ENCODE results near the gene ATF6B.

GRCh38 chr6:32127717-32128592 is at the start of gene ATF6B:
- no peak for TF ChIP-seq CTCF (conservative IDR thresholded peaks at IDR 0.05; ENCODE audit: low read depth, low read length)
- TF ChIP-seq EZH2 (IDR thresholded peaks at IDR 0.05; ENCODE audit: borderline replicate concordance, low read depth, low read length, poor library complexity, severe bottlenecking) = no peak
